OCI-LY3 (cell line): Measurements from ENCODE around the gene FBXL4.

Source experiments
- H2AFZ ChIP-seq: fragments of 200-600, 300-600 bp; shearing (Covaris generic); 2 replicates; pipeline ENCODE4 v1.6.0; 2014; ENCODE audit warnings: antibody characterized with exemption, low read depth, low read length
- H3K27ac ChIP-seq: fragments of 200-600, 300-600 bp; sonication (generic); 2 replicates; pipeline ENCODE4 v1.5.1; 2014; ENCODE audit warnings: mild to moderate bottlenecking, low read length, moderate library complexity, mixed read lengths
- H3K27me3 ChIP-seq: fragments of 200-600, 300-600 bp; sonication (generic); 2 replicates; pipeline ENCODE4 v1.6.1; 2014; ENCODE audit warnings: low read depth, low read length, mixed read lengths
- H3K36me3 ChIP-seq: fragments of 200-600, 300-600 bp; sonication (generic); replicated peaks from 2 replicates; pipeline ENCODE3; 2014; ENCODE audit warnings: low read depth, low read length, mixed read lengths
- H3K4me1 ChIP-seq: fragments of 300-600, 200-600 bp; sonication (generic); 2 replicates; pipeline ENCODE4 v1.6.1; 2014; ENCODE audit warnings: low read length, mixed read lengths
- H3K4me2 ChIP-seq: fragments of 200-600, 300-600 bp; sonication (generic); 2 replicates; pipeline ENCODE4 v1.6.1; 2014; ENCODE audit warnings: low read length, mixed read lengths
- H3K4me3 ChIP-seq: fragments of 300-600, 200-600 bp; sonication (generic); 2 replicates; pipeline ENCODE4 v1.5.1; 2014; ENCODE audit warnings: antibody characterized with exemption, mild to moderate bottlenecking, low read length, moderate library complexity
- H3K79me2 ChIP-seq: fragments of 300-600, 200-600 bp; shearing (Covaris generic); 2 replicates; pipeline ENCODE4 v1.6.1; 2014; ENCODE audit warnings: mild to moderate bottlenecking, low read length, mixed read lengths
- H3K9ac ChIP-seq: fragments of 300-600, 200-600 bp; shearing (Covaris generic); 2 replicates; pipeline ENCODE4 v1.6.0; 2014; ENCODE audit warnings: mild to moderate bottlenecking, low read length, moderate library complexity
- H3K9me3 ChIP-seq: fragments of 200-600, 300-600 bp; shearing (Covaris generic); 2 replicates; pipeline ENCODE4 v1.6.1; 2014; ENCODE audit warnings: low read length, mixed read lengths; ENCODE audit not compliant: insufficient read depth
- H4K20me1 ChIP-seq: fragments of 200-600, 300-600 bp; sonication (generic); 2 replicates; pipeline ENCODE4 v1.6.1; 2016; ENCODE audit warnings: low read length, mixed read lengths; ENCODE audit not compliant: insufficient read depth
- CTCF ChIP-seq: fragments of 200-600, 300-600 bp; sonication (generic); IDR thresholded peaks from 2 replicates; pipeline ENCODE4 v1.5.1; 2014; ENCODE audit warnings: antibody characterized with exemption, low read length, low read depth
- EZH2phosphoT487 ChIP-seq: fragments of 200-600 bp; shearing (Covaris generic); IDR thresholded peaks from 2 replicates; pipeline ENCODE4 v1.6.1; 2018; ENCODE audit warnings: antibody characterized with exemption, mixed run types, low read depth

FBXL4 gene

GRCh38 chr6:98977671-98978292 lies 30.0 kb upstream of the FBXL4 start:
- Histone ChIP-seq H3K36me3 (no peaks in the 10 kb centered on the region), H4K20me1 (no peaks in the 10 kb centered on the region), H3K4me3 (no peak overlapping the region), H2AFZ (no peak overlapping the region), H3K27ac (no peak overlapping the region), H3K27me3 (no peaks in the 10 kb centered on the region), H3K4me1 (peaks cover 18% of the 10 kb centered on the region), H3K4me2 (no peak overlapping the region), H3K9ac (no peak overlapping the region), H3K79me2 (no peaks in the 10 kb centered on the region), H3K9me3 (no peaks in the 10 kb centered on the region)
- TF ChIP-seq CTCF (no peak), EZH2phosphoT487 (no peak)

GRCh38 chr6:98976674-98977385 lies 29.1 kb upstream of the FBXL4 start:
- no peaks in the 10 kb centered on the region for H3K79me2 ChIP-seq
- H3K9ac ChIP-seq: no peak overlapping the region
- H3K4me2 ChIP-seq: no peak overlapping the region
- H3K27ac ChIP-seq: no peak overlapping the region
- no peaks in the 10 kb centered on the region for H3K9me3 ChIP-seq
- TF ChIP-seq CTCF (no peak), EZH2phosphoT487 (no peak)
- H3K27me3 ChIP-seq: no peaks in the 10 kb centered on the region
- H3K4me1 ChIP-seq: peaks cover 18% of the 10 kb centered on the region
- H4K20me1 ChIP-seq: no peaks in the 10 kb centered on the region
- H3K4me3 ChIP-seq: no peak overlapping the region
- no peaks in the 10 kb centered on the region for H3K36me3 ChIP-seq
- H2AFZ ChIP-seq: no peak overlapping the region

DNA sequence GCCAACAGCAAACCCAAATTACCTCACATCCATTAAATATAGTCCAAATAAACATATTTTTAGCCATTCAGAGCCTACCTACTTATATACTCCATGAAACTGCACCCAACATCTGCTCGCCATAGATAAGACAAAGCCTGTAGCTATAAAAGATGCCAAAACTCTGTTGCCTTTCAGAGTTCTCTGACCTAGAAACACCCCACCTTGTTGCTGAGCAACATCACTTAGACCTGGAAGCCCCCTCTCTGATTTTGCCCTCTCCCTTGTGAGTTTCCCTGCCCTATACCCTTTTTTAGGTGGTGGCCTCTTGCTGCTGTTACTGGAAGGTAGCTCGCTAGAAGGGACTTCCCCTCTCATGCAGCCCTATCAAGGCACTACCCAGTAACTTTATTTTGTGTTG lies 27.7 kb upstream of the FBXL4 start:
- TF ChIP-seq EZH2phosphoT487: no peak
- TF ChIP-seq CTCF: no peak
- no peaks in the 10 kb centered on the region for H4K20me1 ChIP-seq
- H3K27ac ChIP-seq: no peak overlapping the region
- no peak overlapping the region for H2AFZ ChIP-seq
- peaks cover 24% of the 10 kb centered on the region for H3K4me1 ChIP-seq
- no peaks in the 10 kb centered on the region for H3K79me2 ChIP-seq
- no peak overlapping the region for H3K9ac ChIP-seq
- H3K9me3 ChIP-seq: no peaks in the 10 kb centered on the region
- H3K4me2 ChIP-seq: peak overlapping the region; percentile 24; the same call in 1 of the 2 replicates
- H3K27me3 ChIP-seq: no peaks in the 10 kb centered on the region
- H3K36me3 ChIP-seq: no peaks in the 10 kb centered on the region
- H3K4me3 ChIP-seq: no peak overlapping the region

- Histone ChIP-seq H2AFZ (no peak overlapping the region), H3K4me1 (peaks cover 27% of the 10 kb centered on the region), H3K4me2 (no peak overlapping the region), H3K36me3 (no peaks in the 10 kb centered on the region), H3K79me2 (no peaks in the 10 kb centered on the region), H3K27ac (no peak overlapping the region), H3K9me3 (no peaks in the 10 kb centered on the region), H3K4me3 (no peak overlapping the region), H4K20me1 (no peaks in the 10 kb centered on the region), H3K9ac (no peak overlapping the region), H3K27me3 (no peaks in the 10 kb centered on the region)
- TF ChIP-seq CTCF (no peak), EZH2phosphoT487 (no peak)
Observed at GRCh38 chr6:98974309-98974708, 26.6 kb upstream of the FBXL4 start.
